K562 (cell line): Measurements from ENCODE around the gene VPS33B. TPM values are rescaled to one million over a fixed set of nuclear protein-coding genes. Genes with fewer than 3 reads are reported as not detected.

Source experiments
- ARID1B ChIP-seq: fragments of 450-650 bp; IDR thresholded peaks from 2 replicates; pipeline ENCODE4 v1.6.1; 2016; ENCODE audit warnings: antibody characterized with exemption, mild to moderate bottlenecking, inconsistent platforms
- BCOR ChIP-seq: fragments of 450-650 bp; IDR thresholded peaks from 2 replicates; pipeline ENCODE4 v1.6.1; 2016
- FOS ChIP-seq: IDR thresholded peaks from 3 replicates; pipeline ENCODE4 v1.6.1; 2011; ENCODE audit not compliant: insufficient read length; ENCODE audit errors: extremely low read depth
- FOXO4 ChIP-seq: fragments of 450-650 bp; formaldehyde crosslinking; IDR thresholded peaks from 2 replicates; pipeline ENCODE4 v1.4.0; 2020; ENCODE audit warnings: mild to moderate bottlenecking, moderate library complexity
- HDGF ChIP-seq: fragments of 450-650 bp; IDR thresholded peaks from 2 replicates; pipeline ENCODE4 v1.6.1; 2016
- JUNB ChIP-seq: fragments of 450-650 bp; formaldehyde crosslinking; conservative IDR thresholded peaks from 2 replicates; pipeline ENCODE4 v1.4.0; 2020; ENCODE audit warnings: mild to moderate bottlenecking
- MAFK ChIP-seq: IDR thresholded peaks from 2 replicates; pipeline ENCODE4 v1.6.1; 2011; ENCODE audit warnings: low read length, improper control_type of control experiment
- MNT ChIP-seq, 2 experiments: fragments of 450-650 bp; conservative IDR thresholded peaks; 2 replicates each; pipeline ENCODE4 v1.6.1; 2017; ENCODE audit warnings: mild to moderate bottlenecking in 2 of 2, moderate library complexity in 2 of 2
- MTF1 ChIP-seq: fragments of 250-450 bp; sonication (Bioruptor Pico); IDR thresholded peaks from 2 replicates; pipeline ENCODE4 v1.9.0; 2021; ENCODE audit warnings: moderate library complexity, mild to moderate bottlenecking, inconsistent platforms, borderline replicate concordance
- NR2C1 ChIP-seq, 2 experiments: fragments of 450-650 bp; IDR thresholded peaks; 2 replicates each; pipeline ENCODE4 v1.6.1; 2017; ENCODE audit warnings: mild to moderate bottlenecking in 2 of 2, antibody characterized with exemption in 1 of 2, inconsistent platforms in 1 of 2, missing compliant biosample characterization in 1 of 2, missing genetic modification characterization in 1 of 2
- NR2C2 ChIP-seq, 2 experiments: fragments of 200-800 bp in 1 of 2; sonication (Bioruptor generic) in 1 of 2; sonication (generic) in 1 of 2; formaldehyde crosslinking in 1 of 2; IDR thresholded peaks; 2 replicates each; pipeline versions ENCODE4 v1.6.1 to v1.8.0; 2016 to 2022; ENCODE audit warnings: mild to moderate bottlenecking in 1 of 2, missing compliant biosample characterization in 1 of 2, missing genetic modification characterization in 1 of 2, missing genetic modification reagents in 1 of 2
- NRF1 ChIP-seq, 2 experiments: fragments of 450-650 bp; IDR thresholded peaks in 1 of 2; conservative IDR thresholded peaks in 1 of 2; 2 replicates each; pipeline ENCODE4 v1.6.1; 2014; ENCODE audit warnings: mild to moderate bottlenecking in 2 of 2
- PHTF2 ChIP-seq: fragments of 250-450 bp; sonication (Bioruptor Pico); IDR thresholded peaks from 2 replicates; pipeline ENCODE4 v1.5.0; 2021; ENCODE audit warnings: mild to moderate bottlenecking
- RBM25 ChIP-seq: fragments of 200-400 bp; formaldehyde crosslinking; IDR thresholded peaks from 2 replicates; pipeline ENCODE4 v1.6.1; 2018; ENCODE audit warnings: low read length, low read depth, moderate library complexity; ENCODE audit not compliant: severe bottlenecking
- RBM34 ChIP-seq: fragments of 200-400 bp; formaldehyde crosslinking; IDR thresholded peaks from 2 replicates; pipeline ENCODE4 v1.6.1; 2018; ENCODE audit warnings: low read length, borderline replicate concordance; ENCODE audit not compliant: insufficient read depth
- SETDB1 ChIP-seq: IDR thresholded peaks from one replicate; pipeline ENCODE4 v1.6.1; 2012; ENCODE audit warnings: low read length, control low read depth, inconsistent platforms
- SIN3A ChIP-seq, 2 experiments: fragments of 150-350 bp in 1 of 2; IDR thresholded peaks; 2 replicates each; pipeline ENCODE4 v1.6.1; 2011 to 2016; ENCODE audit warnings: borderline replicate concordance in 2 of 2, low read depth in 2 of 2, low read length in 2 of 2, mild to moderate bottlenecking in 2 of 2, moderate library complexity in 2 of 2; ENCODE audit not compliant: control insufficient read depth in 1 of 2
- SMARCA4 ChIP-seq: fragments of 450-650 bp; IDR thresholded peaks from 2 replicates; pipeline ENCODE4 v1.6.1; 2016
- ZNF146 ChIP-seq: IDR thresholded peaks from one replicate; pipeline ENCODE4 v1.6.1; 2018; ENCODE audit warnings: missing compliant biosample characterization; ENCODE audit not compliant: unreplicated experiment
- ZNF175 ChIP-seq: fragments of 200-800 bp; sonication (Bioruptor generic); IDR thresholded peaks from 2 replicates; pipeline ENCODE4 v1.6.1; 2016; ENCODE audit warnings: low read depth, mild to moderate bottlenecking, missing genetic modification characterization, missing compliant biosample characterization
- ZNF280A ChIP-seq: fragments of 450-650 bp; IDR thresholded peaks from 2 replicates; pipeline ENCODE4 v1.6.1; 2018; ENCODE audit warnings: mild to moderate bottlenecking, low read depth; ENCODE audit not compliant: partially characterized antibody
- ZNF77 ChIP-seq: fragments of 250-450 bp; sonication (Bioruptor Pico); IDR thresholded peaks from 2 replicates; pipeline ENCODE4 v1.5.0; 2020
- polyA plus RNA-seq, 8 experiments: library from polyadenylated mRNA; depleted of rRNA in 4 of 8; stranded (reverse) in 5 of 8; unstranded in 3 of 8; fragments of >200 nt; fragmentation: Nextera tagmentation in 2 of 8; fragmentation: Illumina TruSeq in 1 of 8; extraction: Ambion mirVana in 2 of 8; extraction: Trizol in 1 of 8; gene quantifications; 2 replicates each; pipeline versions ENCODE4 v1.2.1 to v1.2.3, GENCODE V29; 2011 to 2014; ENCODE audit warnings: inconsistent platforms in 1 of 8, missing spikeins in 1 of 8
- total RNA-seq, 7 experiments: library from RNA; depleted of rRNA in 6 of 7; stranded (reverse); fragments of >200 nt in 6 of 7; fragmentation: Illumina TruSeq in 2 of 7; extraction: Trizol in 2 of 7; gene quantifications; 2 replicates each; pipeline versions ENCODE4 v1.2.1 to v1.2.3, GENCODE V29; 2011 to 2021; ENCODE audit warnings: low replicate concordance in 1 of 7

Gene VPS33B
- total and polyA plus RNA-seq, 9 of the 15 experiments (the other 6 are each of a cell fraction or from before 2014, with no cell fraction given) = 9.4 to 25.5 (median 14.8) TPM

- peak in 1 of 2 experiments; percentile 52; a peak in 2 of 4 replicates for TF ChIP-seq MNT (conservative IDR thresholded peaks at IDR 0.05)
- no peak for TF ChIP-seq ZNF77 (CRISPR knock-in tag)
- TF ChIP-seq NR2C1 (IDR thresholded peaks at IDR 0.05) = no peak
- no peak for TF ChIP-seq NR2C1 (tag; IDR thresholded peaks at IDR 0.05)
- TF ChIP-seq FOS = no peak
- TF ChIP-seq NRF1 (conservative IDR thresholded peaks at IDR 0.05 in 1 of 2, IDR thresholded peaks at IDR 0.05 in 1 of 2) = peak; percentile 42 to 48; a peak in 2 of 4 replicates
- no peak for TF ChIP-seq MAFK
- TF ChIP-seq ZNF175 (CRISPR knock-in tag) = peak; percentile 71; the same call in 1 of the 2 replicates
- no peak for TF ChIP-seq NR2C2 (CRISPR knock-in tag; IDR thresholded peaks at IDR 0.05)
- peak; percentile 64 for TF ChIP-seq NR2C2 (tag; IDR thresholded peaks at IDR 0.05)
- TF ChIP-seq ZNF146 (CRISPR knock-in tag) = no peak
- no peak for TF ChIP-seq MTF1 (CRISPR knock-in tag)
- TF ChIP-seq RBM34 = no peak
- no peak for TF ChIP-seq HDGF
- no peak for TF ChIP-seq PHTF2 (CRISPR knock-in tag)
- no peak for TF ChIP-seq ZNF280A
- TF ChIP-seq BCOR = no peak
- no peak for TF ChIP-seq FOXO4 (CRISPR knock-in tag)
- TF ChIP-seq SMARCA4 = peak; percentile 43; the same call in 1 of the 2 replicates
- TF ChIP-seq JUNB (CRISPR knock-in tag) = no peak
- no peak for TF ChIP-seq SETDB1
- peak; percentile 73 to 90; a peak in 3 of 4 replicates for TF ChIP-seq SIN3A (IDR thresholded peaks at IDR 0.05; ENCODE audit: borderline replicate concordance in 2 of 2, control insufficient read depth in 1 of 2, low read depth in 2 of 2, low read length in 2 of 2)
- TF ChIP-seq RBM25 = no peak
- TF ChIP-seq ARID1B = no peak
Measured at GRCh38 chr15:91022075-91022831, at the start of gene VPS33B (continued).
